Left ventricle myocardium inferior (tissue), 1 donor: ENCODE data around the gene KMO. TPM values are rescaled to one million over a fixed set of nuclear protein-coding genes. Genes with fewer than 3 reads are reported as not detected.

Source experiments
- DNase-seq: peaks from one replicate; pipeline ENCODE4 v3.0.0-alpha.2; 2020
- H3K27ac ChIP-seq: fragments of 200-600 bp; replicated peaks from 2 replicates; pipeline ENCODE4 v1.8.0; 2021
- H3K27me3 ChIP-seq: fragments of 200-600 bp; 2 replicates; pipeline ENCODE4 v1.8.0; 2021; ENCODE audit warnings: low read depth
- H3K36me3 ChIP-seq: fragments of 200-600 bp; 2 replicates; pipeline ENCODE4 v1.8.0; 2021
- H3K4me1 ChIP-seq: fragments of 200-600 bp; 2 replicates; pipeline ENCODE4 v1.8.0; 2021
- H3K4me3 ChIP-seq: fragments of 200-600 bp; 2 replicates; pipeline ENCODE4 v1.8.0; 2021; ENCODE audit warnings: mild to moderate bottlenecking, moderate library complexity
- H3K9me3 ChIP-seq: fragments of 200-600 bp; replicated peaks from 2 replicates; pipeline ENCODE4 v1.8.0; 2021
- CTCF ChIP-seq: fragments of 200-600 bp; IDR thresholded peaks from 2 replicates; pipeline ENCODE4 v1.8.0; 2021; ENCODE audit warnings: antibody characterized with exemption, mild to moderate bottlenecking, borderline replicate concordance
- intact Hi-C: fragments of 100-400 bp; cut with micrococcal nuclease; formaldehyde crosslinking; loops from one replicate; pipeline ENCODE4 v1.11.0; 2022
- total RNA-seq: library from RNA; stranded (reverse); fragmentation: NEBNext Ultra II Directional; extraction: Animal tissue kit (Norgen Biotek cat#: 25700); gene quantifications from one replicate; pipeline ENCODE4 v1.2.1, GENCODE V29; 2021
- donor health status: DM: no; HTN: yes; CAD: no; lungs with severe emphysema.

KMO gene
- total RNA-seq, 1 donor from 2014 or later, result not detected

- Histone ChIP-seq H3K4me3 (no peak overlapping the region), H3K9me3 (no peaks in the 10 kb centered on the region), H3K27me3 (no peaks in the 10 kb centered on the region), H3K4me1 (peaks cover 4% of the 10 kb centered on the region), H3K36me3 (no peaks in the 10 kb centered on the region), H3K27ac (no peak overlapping the region)
- no peak for TF ChIP-seq CTCF
- intact Hi-C loops, result loop anchor here (10.0 kb wide), 1 partner anchor 211 kb away; no protein-coding TSS in a partner anchor
- DNase-seq, result no peak
Measured at GRCh38 chr1:241603731-241604245, 71.6 kb downstream of the KMO start.

GRCh38 chr1:241605146-241605805 is 73.1 kb downstream of the KMO start:
- Histone ChIP-seq H3K36me3 (no peaks in the 10 kb centered on the region), H3K4me1 (peaks cover 6% of the 10 kb centered on the region), H3K27me3 (no peaks in the 10 kb centered on the region), H3K9me3 (no peaks in the 10 kb centered on the region), H3K4me3 (no peak overlapping the region), H3K27ac (no peak overlapping the region)
- DNase-seq, result no peak
- intact Hi-C loops, result loop anchor here (10.0 kb wide), 1 partner anchor 210 kb away; no protein-coding TSS in a partner anchor
- TF ChIP-seq CTCF, result no peak

- no peaks in the 10 kb centered on the region for H3K36me3 ChIP-seq
- no peak overlapping the region for H3K27ac ChIP-seq
- intact Hi-C loops, result loop anchor here (10.0 kb wide), 1 partner anchor 208 kb away; no protein-coding TSS in a partner anchor
- TF ChIP-seq CTCF, result no peak
- no peak overlapping the region for H3K4me3 ChIP-seq
- H3K9me3 ChIP-seq, result no peaks in the 10 kb centered on the region
- no peak for DNase-seq
- peaks cover 4% of the 10 kb centered on the region for H3K4me1 ChIP-seq
- H3K27me3 ChIP-seq, result no peaks in the 10 kb centered on the region
Measured at GRCh38 chr1:241606544-241606943, 74.4 kb downstream of the KMO start.

GRCh38 chr1:241607497-241607896 is 75.3 kb downstream of the KMO start:
- no peak for DNase-seq
- TF ChIP-seq CTCF, result no peak
- H3K9me3 ChIP-seq, result no peaks in the 10 kb centered on the region
- no peaks in the 10 kb centered on the region for H3K27me3 ChIP-seq
- no peaks in the 10 kb centered on the region for H3K36me3 ChIP-seq
- no peak overlapping the region for H3K27ac ChIP-seq
- no peak overlapping the region for H3K4me3 ChIP-seq
- intact Hi-C loops, result loop anchor here (10.0 kb wide), 1 partner anchor 207 kb away; no protein-coding TSS in a partner anchor
- H3K4me1 ChIP-seq, result peaks cover 4% of the 10 kb centered on the region

GRCh38 chr1:241608379-241609033 is 76.3 kb downstream of the KMO start:
- Histone ChIP-seq H3K27me3 (no peaks in the 10 kb centered on the region), H3K27ac (no peak overlapping the region), H3K36me3 (no peaks in the 10 kb centered on the region), H3K9me3 (no peaks in the 10 kb centered on the region), H3K4me3 (no peak overlapping the region), H3K4me1 (peaks cover 4% of the 10 kb centered on the region)
- TF ChIP-seq CTCF, result no peak
- intact Hi-C loops, result loop anchor here (10.0 kb wide), 1 partner anchor 206 kb away; no protein-coding TSS in a partner anchor
- DNase-seq, result no peak
